Dedifferentiated amniotic fluid mesenchymal stem cell (primary cell): Measurements from ENCODE around the gene PRKAB1.
"Not testable (repeated sequence)": the region's sequence is repeated elsewhere in the genome, so short reads cannot be mapped to it uniquely, and the experiment has no call there.

Source experiments
- DNase-seq: peaks from one replicate; pipeline ENCODE4 v3.0.0-alpha.2; 2016; ENCODE audit errors: extremely low spot score

Gene PRKAB1

DNA sequence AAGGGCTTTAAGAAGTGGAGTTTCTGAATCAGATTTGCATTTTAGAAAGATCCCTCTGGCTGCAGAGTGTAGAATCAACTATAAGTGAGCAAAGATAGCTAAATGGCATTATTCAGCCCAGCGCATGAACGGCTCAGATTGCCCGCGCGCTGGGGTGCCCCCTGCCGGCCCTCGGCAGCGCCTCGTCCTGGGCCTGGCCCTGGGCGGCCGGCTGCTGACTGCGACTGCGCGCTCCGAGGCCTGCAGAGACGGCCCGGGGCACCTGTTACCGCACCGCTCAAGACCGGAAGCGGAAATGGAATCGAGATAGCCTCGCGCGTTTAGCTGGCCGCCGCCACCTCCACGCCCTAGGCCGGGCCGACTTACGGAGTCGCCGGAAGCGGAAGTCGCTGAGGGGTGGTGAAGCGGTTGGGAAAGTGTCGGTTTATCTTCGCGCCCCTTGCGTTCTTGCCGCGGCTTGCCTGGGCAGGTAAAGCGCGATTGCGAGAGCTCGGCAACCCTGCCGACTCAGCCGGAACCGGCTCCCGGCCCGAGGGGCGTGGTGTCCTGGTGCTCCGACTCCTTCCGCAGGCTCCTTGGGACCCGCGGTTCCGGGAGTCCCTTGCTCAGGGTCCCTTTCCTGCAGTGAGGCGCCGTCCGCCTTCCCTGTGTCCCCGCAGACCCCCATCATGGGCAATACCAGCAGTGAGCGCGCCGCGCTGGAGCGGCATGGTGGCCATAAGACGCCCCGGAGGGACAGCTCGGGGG is at the start of gene PRKAB1:
TSS of gene PRKAB1 (plus strand) at position 557 of the 747 bp plus-strand sequence. CDS start at position 669, 112 bp downstream.
- DNase-seq: peak; percentile 96

- DNase-seq: not testable (repeated sequence)
Observed at GRCh38 chr12:119618328-119618896, 49.5 kb upstream of the PRKAB1 start.

DNA sequence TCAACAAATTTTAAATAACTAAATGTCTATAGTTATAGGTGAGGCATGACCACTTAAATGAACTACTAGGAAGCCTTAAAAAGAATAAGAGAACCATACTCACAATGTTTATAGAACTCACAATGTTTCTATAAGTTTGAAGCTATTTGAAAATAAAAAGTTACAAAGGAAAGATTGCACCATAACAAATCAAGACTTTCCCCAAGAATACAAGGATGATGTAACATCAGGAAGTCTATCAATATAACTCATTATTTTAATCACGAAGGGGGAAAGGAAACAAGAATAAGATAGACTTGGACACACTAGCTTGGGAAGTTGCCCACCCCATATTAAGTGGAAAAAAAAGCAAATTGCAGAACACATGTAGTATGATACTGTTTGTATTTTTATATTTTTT is 47.4 kb upstream of the PRKAB1 start:
- no peak for DNase-seq

- no peak for DNase-seq
Observed at GRCh38 chr12:119621878-119622277, 46.1 kb upstream of the PRKAB1 start.

GRCh38 chr12:119624966-119625365 is 43.0 kb upstream of the PRKAB1 start:
- no peak for DNase-seq

DNA sequence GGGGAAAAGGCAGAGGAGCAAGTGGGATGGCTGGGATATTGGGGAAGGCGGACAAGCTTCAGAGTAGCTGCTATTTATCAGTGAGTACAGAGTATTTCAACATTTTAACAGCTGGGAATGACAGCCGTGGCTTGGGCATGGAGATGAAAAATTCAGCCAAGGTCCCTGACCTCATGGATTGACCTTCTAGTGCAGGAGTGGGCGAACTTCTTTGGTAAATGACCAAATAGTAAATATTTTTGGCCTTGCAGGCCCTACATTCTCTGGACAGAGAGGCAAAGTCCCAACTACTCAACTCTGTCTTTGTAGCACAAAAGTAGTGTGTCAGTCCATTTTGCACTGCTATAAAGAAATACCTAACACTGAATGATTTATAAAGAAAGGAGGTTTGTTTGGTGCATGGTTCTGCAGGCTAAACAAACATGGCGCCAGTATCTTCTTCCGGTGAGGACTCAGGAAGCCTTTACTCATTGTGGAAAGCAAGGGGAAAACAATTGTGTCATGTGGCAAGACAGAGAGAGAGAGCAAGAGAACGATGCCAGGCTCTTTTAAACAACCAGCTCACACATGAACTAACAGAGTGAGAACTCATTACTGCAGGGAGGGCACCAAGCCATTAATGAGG is 40.8 kb upstream of the PRKAB1 start:
- no peak for DNase-seq

DNA sequence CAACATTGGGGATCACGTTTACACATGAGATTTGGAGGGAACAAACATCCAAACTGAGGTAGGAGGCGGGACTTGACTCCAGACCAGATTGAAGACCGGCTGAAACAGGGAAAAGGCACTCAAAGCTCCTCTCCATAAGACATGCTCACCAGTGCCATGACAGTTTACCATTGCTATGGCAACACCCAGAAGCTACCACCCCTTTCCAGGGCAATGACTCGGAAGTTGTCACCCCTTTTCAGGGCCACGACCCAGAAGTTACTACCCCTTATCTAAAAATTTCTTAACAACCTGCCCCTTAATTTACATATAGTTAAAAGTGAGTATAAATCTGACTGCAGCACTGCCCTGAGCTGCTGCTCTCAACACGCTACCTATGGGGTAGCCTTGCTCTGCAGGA is 40.2 kb upstream of the PRKAB1 start:
- DNase-seq: no peak

GRCh38 chr12:119630223-119630780 is 37.6 kb upstream of the PRKAB1 start:
- no peak for DNase-seq

- DNase-seq: no peak
Observed at GRCh38 chr12:119630962-119631550, 36.9 kb upstream of the PRKAB1 start.

DNA sequence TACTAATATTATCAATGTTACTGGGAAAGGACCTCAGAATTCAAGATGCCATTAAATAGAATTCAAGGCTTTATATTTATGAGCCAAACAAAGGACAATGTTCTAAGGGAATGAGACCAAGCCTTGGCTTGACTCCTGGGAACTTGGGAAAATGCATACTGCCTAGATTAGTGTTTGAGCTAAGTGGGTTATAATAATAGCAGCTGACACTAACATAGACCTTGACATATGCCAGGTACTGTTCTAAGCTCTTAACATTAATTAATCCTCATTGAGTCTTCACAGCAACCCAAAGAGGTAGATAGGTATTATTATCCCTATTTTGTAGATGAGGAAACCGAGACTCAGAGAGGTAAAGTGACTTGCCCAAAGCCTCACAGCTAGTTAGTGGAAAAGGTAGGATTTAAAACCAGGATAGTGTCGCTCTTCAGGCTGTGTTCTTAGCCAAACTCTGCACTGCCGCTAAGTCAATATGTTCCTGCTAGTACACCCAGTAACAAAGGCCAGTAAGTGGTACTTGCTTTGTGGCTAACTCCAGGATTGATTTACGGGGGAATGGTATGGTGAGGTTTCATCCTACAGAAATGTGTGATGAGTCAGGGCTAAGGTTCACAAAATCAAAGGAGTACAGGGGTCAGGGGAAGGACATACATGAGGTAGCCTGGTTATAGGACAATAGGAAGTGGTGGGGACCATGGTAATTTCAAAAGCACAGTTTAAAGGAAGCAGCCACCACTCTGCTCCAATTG is 35.8 kb upstream of the PRKAB1 start:
- DNase-seq: no peak

DNA sequence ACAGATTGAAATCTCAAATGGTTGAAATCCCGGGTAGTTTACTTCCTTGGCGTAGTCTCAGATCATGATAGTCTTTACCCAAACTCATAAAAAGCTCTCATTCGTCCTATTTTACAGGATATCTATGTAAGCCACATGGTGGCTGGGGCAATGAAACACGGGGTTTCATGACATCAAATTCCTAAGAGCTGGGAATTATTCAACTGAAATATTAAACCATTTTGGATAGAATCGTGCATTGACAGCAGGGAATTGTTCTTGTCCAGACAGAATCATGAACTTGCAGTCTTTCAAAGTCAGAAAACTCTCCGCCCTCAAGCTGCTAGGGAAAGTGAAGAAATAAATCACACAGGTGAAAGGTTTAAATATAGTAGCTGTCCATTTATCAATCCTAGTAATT is 33.2 kb upstream of the PRKAB1 start:
- DNase-seq: no peak

DNA sequence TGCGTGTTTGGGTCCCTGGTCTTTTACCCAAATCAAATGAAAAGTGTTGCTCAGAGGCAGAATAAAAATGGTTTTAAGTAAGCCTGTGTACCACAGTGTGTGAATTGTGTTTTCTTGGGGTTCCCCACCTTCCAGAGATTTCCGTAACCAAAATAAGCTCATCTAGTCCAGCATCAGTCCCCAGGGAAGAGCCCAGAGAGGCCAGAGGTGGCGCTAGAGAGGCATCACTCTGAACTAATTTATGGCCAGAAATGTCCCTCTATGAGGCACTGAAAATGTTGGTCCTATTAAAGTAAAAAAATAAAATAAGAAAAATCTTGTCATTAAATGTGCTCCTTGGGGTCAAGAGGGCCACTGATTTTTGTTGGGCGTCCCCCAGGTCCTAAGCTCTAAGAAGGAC is 24.9 kb upstream of the PRKAB1 start:
- no peak for DNase-seq

DNA sequence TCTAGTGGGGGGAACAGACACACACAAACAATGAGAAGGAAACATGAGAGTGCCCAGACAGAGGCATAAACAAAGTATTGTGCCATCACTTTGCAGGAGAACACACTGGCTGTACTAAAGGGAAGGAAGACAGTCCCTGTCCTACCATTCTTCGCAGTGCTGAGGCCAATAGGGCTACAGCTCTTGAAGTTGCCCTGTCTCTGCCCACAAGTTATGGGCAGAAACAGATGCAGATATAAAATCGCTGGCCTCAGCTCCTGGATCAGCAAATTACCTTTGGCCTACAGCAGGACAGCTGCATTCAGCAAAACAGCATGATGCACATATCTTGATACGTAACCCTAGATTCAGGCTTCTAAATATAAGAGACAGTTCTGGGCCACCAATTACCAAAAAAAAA is 23.0 kb upstream of the PRKAB1 start:
- DNase-seq: no peak

DNA sequence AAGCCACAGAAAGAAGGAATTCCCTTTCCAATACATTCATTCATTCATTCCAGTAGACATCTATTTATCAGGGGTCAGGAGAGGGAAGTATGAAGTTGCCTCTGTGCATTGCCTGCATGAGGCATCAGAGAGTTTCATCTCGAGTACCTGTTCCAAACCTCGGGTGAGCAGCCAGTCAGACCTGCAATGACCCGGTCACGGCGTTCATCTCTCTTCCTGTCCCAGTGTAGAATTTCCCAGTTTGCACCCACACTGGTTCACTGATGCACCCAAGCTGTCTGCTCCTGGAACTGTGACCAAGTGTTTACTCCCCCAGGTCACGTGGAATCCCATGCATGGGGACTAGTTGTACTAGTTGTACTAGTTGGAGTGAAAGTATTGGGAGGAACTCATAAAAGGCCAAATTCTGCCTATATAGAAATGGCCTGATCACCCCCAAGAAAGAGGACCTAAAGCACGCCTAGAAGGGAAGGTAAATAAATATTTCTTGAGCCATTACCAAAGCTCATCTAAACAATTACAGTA is 22.3 kb upstream of the PRKAB1 start:
- DNase-seq: no peak

- no peak for DNase-seq
Observed at GRCh38 chr12:119649202-119649808, 18.6 kb upstream of the PRKAB1 start.

DNA sequence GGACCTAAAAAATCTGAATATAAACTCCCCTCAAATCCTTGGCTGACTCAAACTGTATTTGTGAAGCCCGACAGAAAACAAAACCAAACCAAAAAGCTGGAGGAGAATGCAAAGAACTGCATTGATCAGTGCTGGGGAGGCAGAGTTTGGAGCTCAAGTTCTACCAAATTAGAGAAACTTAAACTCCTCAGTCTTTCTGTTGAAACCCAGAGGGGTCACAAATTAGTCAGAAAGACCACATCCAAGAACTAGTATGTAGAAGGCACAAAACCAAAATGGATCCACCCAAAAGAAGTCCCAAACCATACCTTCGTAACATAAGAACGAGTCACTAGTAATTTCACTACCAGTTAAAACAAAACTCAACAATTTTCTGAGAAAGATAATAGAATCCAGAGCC is 15.3 kb upstream of the PRKAB1 start:
- DNase-seq: no peak

- DNase-seq: not testable (repeated sequence)
Observed at GRCh38 chr12:119657001-119657400, 10.9 kb upstream of the PRKAB1 start.

GRCh38 chr12:119658166-119658565 is 9.8 kb upstream of the PRKAB1 start:
- DNase-seq: not testable (repeated sequence)

DNA sequence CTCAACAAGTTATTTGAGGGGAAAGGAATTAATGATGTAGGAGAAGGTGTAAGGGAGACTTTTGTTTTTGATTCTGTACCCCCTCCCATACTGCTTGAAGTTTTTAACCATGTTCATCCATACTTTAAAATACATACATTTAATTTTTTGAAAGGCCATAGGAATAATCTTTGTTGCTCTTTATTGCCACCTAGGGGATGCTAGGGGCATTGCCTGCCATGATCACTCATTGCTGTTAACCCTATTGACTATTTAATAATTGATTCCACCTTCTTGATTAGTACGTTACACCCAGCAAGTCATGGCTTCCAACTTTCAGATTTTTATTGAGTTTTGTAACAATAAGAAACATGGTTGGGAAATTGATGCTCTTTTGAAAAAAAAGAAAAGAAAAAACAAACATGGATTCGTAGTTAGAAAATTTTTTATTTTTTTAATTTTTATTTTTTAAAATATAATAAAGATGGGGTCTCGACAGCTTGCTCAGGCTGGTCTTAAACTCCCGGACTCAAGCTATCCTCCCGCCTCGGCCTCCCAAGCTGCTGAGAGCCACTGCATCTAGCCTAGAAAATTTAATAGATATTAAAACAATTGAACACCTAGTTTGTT is 8.5 kb upstream of the PRKAB1 start:
- peak; percentile 27 for DNase-seq

DNA sequence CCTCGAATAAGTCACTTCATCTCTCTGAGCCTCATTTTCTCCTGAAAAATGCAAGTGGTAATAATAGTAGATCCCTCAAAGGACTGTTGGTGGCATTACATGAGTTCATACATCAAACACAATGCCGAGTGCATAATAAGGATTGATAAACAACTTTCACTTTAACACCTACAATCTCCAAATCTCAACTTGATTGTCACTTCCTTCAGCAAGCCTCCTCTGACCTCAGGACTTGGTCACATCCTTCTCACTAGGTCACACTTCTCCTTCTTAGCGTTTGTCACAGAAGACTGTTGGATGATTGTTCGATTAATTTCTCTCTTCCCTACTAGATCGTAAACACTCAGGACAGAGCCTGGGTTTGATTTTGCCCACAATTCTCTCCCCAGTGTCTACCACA is 7.9 kb upstream of the PRKAB1 start:
- DNase-seq: no peak

- no peak for DNase-seq
Observed at GRCh38 chr12:119661882-119662281, 6.1 kb upstream of the PRKAB1 start.
